ENCODE measurements around the gene TBC1D1. TPM values are rescaled to one million over a fixed set of nuclear protein-coding genes. Genes with fewer than 3 reads are reported as not detected.

TBC1D1 gene
- polyA plus RNA-seq, 3 donors: 23.3 to 70.0 (median 31.5) TPM

DNA sequence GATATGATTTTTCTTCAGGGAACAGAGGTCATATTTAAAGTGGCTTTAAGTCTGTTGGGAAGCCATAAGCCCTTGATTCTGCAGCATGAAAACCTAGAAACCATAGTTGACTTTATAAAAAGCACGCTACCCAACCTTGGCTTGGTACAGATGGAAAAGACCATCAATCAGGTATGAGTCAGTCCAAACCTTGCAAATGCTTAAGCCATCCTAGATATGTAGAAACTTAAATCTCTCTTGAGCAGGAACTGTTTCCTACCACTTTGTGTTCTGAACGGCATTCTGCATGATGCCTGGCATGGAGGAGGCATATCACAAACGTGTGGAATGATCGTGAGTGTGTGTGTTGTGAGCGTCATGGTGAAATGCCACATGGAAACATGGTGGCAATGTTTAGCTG, 234.1 kb downstream of the TBC1D1 start:
- Histone ChIP-seq H3K4me1 (ENCODE audit: control insufficient read depth in 1 of 2, insufficient read depth in 2 of 2, low read length in 2 of 2) (peaks cover 8 to 11% of the 10 kb centered on the region in 2 donors), H3K79me2 (ENCODE audit: insufficient read depth, low read length) (no peaks in the 10 kb centered on the region), H3K27me3 (ENCODE audit: control insufficient read depth in 2 of 2, insufficient read depth in 2 of 2, low read length in 2 of 2) (no peaks in the 10 kb centered on the region), H3K9me3 (replicated peaks in 1 of 2; ENCODE audit: control insufficient read depth in 1 of 2, insufficient read depth in 1 of 2, low read length in 2 of 2) (no peaks in the 10 kb centered on the region), H3K36me3 (replicated peaks in 1 of 2; ENCODE audit: control insufficient read depth in 1 of 2, insufficient read depth in 2 of 2, low read length in 2 of 2) (peaks cover 76 to 99% of the 10 kb centered on the region in 2 donors), H3K4me2 (replicated peaks; ENCODE audit: extremely low read depth, low read length, poor library complexity, severe bottlenecking) (no peak overlapping the region), H3K9ac (ENCODE audit: insufficient read depth, low read length, poor library complexity, severe bottlenecking) (no peak overlapping the region), H3K4me3 (replicated peaks in 1 of 3; ENCODE audit: low read depth in 2 of 3, low read length in 3 of 3) (no peak overlapping the region), H4K20me1 (ENCODE audit: insufficient read depth, low read length) (no peaks in the 10 kb centered on the region), H2AFZ (ENCODE audit: insufficient read depth, low read depth, low read length, poor library complexity, severe bottlenecking) (no peak overlapping the region), H3K27ac (ENCODE audit: low read depth in 1 of 2, low read length in 2 of 2) (peak overlapping the region in 1 of 2 donors; percentile 2)
- intact Hi-C loops (cut with micrococcal nuclease): no loop called here
- TF ChIP-seq, protein P1, sequence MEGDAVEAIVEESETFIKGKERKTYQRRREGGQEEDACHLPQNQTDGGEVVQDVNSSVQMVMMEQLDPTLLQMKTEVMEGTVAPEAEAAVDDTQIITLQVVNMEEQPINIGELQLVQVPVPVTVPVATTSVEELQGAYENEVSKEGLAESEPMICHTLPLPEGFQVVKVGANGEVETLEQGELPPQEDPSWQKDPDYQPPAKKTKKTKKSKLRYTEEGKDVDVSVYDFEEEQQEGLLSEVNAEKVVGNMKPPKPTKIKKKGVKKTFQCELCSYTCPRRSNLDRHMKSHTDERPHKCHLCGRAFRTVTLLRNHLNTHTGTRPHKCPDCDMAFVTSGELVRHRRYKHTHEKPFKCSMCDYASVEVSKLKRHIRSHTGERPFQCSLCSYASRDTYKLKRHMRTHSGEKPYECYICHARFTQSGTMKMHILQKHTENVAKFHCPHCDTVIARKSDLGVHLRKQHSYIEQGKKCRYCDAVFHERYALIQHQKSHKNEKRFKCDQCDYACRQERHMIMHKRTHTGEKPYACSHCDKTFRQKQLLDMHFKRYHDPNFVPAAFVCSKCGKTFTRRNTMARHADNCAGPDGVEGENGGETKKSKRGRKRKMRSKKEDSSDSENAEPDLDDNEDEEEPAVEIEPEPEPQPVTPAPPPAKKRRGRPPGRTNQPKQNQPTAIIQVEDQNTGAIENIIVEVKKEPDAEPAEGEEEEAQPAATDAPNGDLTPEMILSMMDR (IDR thresholded peaks at IDR 0.05): no peak
- Mint-ChIP-seq H3K4me3 (no peak overlapping the region), H3K27ac (no peak overlapping the region), H3K4me1 (peaks cover 15% of the 10 kb centered on the region), H3K9me3 (no peaks in the 10 kb centered on the region), H3K27me3 (ENCODE audit: low read depth in 3 of 3) (peaks cover 0 to 2% (median 0%) of the 10 kb centered on the region in 3 donors), H3K36me3 (peaks cover 91% of the 10 kb centered on the region in 2 donors)
- 100% methylated on average over 1 of the region's 5 CpGs for WGBS (ENCODE audit: insufficient coverage)
- DNase-seq: no peak

DNA sequence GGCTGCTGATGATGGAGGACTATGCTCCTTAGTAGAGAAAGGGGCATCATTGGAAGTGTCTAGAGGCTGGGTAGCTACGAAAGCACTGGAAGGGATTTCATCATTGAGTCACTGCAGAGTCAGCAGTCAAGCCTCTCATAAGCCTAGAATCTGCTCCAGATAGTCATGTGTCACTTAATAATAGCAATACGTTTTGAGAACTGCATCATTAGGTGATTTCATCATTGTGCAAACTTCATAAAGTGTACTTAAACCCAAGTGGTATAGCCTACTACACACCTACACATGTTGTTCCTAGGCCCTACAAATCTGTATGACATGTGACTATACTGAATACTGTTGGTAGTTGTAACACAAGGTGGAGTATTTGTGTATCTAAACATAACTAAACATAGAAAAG, 234.9 kb downstream of the TBC1D1 start:
- no peak overlapping the region for H3K4me3 Mint-ChIP-seq
- Histone ChIP-seq H3K9ac (ENCODE audit: insufficient read depth, low read length, poor library complexity, severe bottlenecking) (no peak overlapping the region), H4K20me1 (ENCODE audit: insufficient read depth, low read length) (no peaks in the 10 kb centered on the region), H3K4me3 (replicated peaks in 1 of 3; ENCODE audit: low read depth in 2 of 3, low read length in 3 of 3) (no peak overlapping the region), H3K4me1 (ENCODE audit: control insufficient read depth in 1 of 2, insufficient read depth in 2 of 2, low read length in 2 of 2) (peaks cover 8 to 11% of the 10 kb centered on the region in 2 donors), H3K36me3 (replicated peaks in 1 of 2; ENCODE audit: control insufficient read depth in 1 of 2, insufficient read depth in 2 of 2, low read length in 2 of 2) (peaks cover 76 to 99% of the 10 kb centered on the region in 2 donors), H2AFZ (ENCODE audit: insufficient read depth, low read depth, low read length, poor library complexity, severe bottlenecking) (no peak overlapping the region), H3K79me2 (ENCODE audit: insufficient read depth, low read length) (no peaks in the 10 kb centered on the region), H3K9me3 (replicated peaks in 1 of 2; ENCODE audit: control insufficient read depth in 1 of 2, insufficient read depth in 1 of 2, low read length in 2 of 2) (no peaks in the 10 kb centered on the region), H3K27me3 (ENCODE audit: control insufficient read depth in 2 of 2, insufficient read depth in 2 of 2, low read length in 2 of 2) (no peaks in the 10 kb centered on the region), H3K27ac (ENCODE audit: low read depth in 1 of 2, low read length in 2 of 2) (peak overlapping the region in 1 of 2 donors; percentile 2), H3K4me2 (replicated peaks; ENCODE audit: extremely low read depth, low read length, poor library complexity, severe bottlenecking) (no peak overlapping the region)
- peak in 1 of 3 donors; percentile 32 for DNase-seq
- WGBS (ENCODE audit: insufficient coverage): 80% methylated on average over 1 of the region's 2 CpGs
- H3K27ac Mint-ChIP-seq: peak overlapping the region in 1 of 7 donors; percentile 60
- H3K9me3 Mint-ChIP-seq: no peaks in the 10 kb centered on the region
- peaks cover 91 to 92% of the 10 kb centered on the region in 2 donors for H3K36me3 Mint-ChIP-seq
- intact Hi-C loops (cut with micrococcal nuclease): no loop called here
- peaks cover 0 to 2% (median 0%) of the 10 kb centered on the region in 3 donors for H3K27me3 Mint-ChIP-seq (ENCODE audit: low read depth in 3 of 3)
- TF ChIP-seq, protein P1 (IDR thresholded peaks at IDR 0.05): no peak
- H3K4me1 Mint-ChIP-seq: peaks cover 15% of the 10 kb centered on the region

All from CD14-positive monocyte (primary cell).